ENCODE results near the gene ADARB1. TPM values are rescaled to one million over a fixed set of nuclear protein-coding genes. Genes with fewer than 3 reads are reported as not detected.

Gene ADARB1
- total RNA-seq, 1 donor from 2014 or later = 25.9 TPM

DNA sequence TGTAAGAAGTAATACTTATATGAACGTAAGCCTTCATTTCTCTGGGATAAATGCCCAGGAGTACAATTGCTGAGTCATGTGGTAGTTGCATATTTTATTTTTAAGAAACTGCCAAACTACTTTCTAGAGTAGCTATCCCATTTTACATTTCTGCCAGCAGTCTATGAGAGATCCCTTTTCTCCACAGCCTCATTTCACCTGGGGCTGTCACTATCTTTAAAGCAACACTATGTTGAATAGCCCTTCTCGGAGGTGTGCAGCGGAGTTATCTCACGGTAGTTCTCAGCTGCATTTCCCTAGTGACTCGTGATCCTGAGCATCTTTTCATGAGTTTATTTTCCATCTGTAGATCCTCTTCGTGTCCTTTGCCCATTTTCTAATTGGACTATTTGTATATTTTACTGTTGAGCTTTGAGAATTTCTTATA is 93.4 kb downstream of the ADARB1 start:
- H3K36me3 Mint-ChIP-seq (ENCODE audit: low read depth) = peaks cover 6% of the 10 kb centered on the region
- DNase-seq (ENCODE audit: low spot score) = no peak
- intact Hi-C loops (cut with micrococcal nuclease) = no loop called here
- no peak overlapping the region for H3K27ac Mint-ChIP-seq
- peaks cover 23% of the 10 kb centered on the region for H3K4me1 Mint-ChIP-seq (ENCODE audit: low read depth)
- no peaks in the 10 kb centered on the region for H3K27me3 Mint-ChIP-seq (ENCODE audit: insufficient read depth)
- no peak overlapping the region for H3K4me3 Mint-ChIP-seq
- no peaks in the 10 kb centered on the region for H3K9me3 Mint-ChIP-seq

- DNase-seq (ENCODE audit: low spot score) = no peak
- Mint-ChIP-seq H3K27ac (no peak overlapping the region), H3K4me3 (no peak overlapping the region), H3K9me3 (no peaks in the 10 kb centered on the region), H3K36me3 (ENCODE audit: low read depth) (peaks cover 6% of the 10 kb centered on the region), H3K4me1 (ENCODE audit: low read depth) (peaks cover 23% of the 10 kb centered on the region), H3K27me3 (ENCODE audit: insufficient read depth) (no peaks in the 10 kb centered on the region)
- intact Hi-C loops (cut with micrococcal nuclease) = no loop called here
Measured at GRCh38 chr21:45168522-45168921, 94.1 kb downstream of the ADARB1 start.

- H3K27me3 Mint-ChIP-seq (ENCODE audit: insufficient read depth) = no peaks in the 10 kb centered on the region
- DNase-seq (ENCODE audit: low spot score) = no peak
- no peaks in the 10 kb centered on the region for H3K9me3 Mint-ChIP-seq
- no peak overlapping the region for H3K4me3 Mint-ChIP-seq
- intact Hi-C loops (cut with micrococcal nuclease) = no loop called here
- peaks cover 23% of the 10 kb centered on the region for H3K4me1 Mint-ChIP-seq (ENCODE audit: low read depth)
- no peak overlapping the region for H3K27ac Mint-ChIP-seq
- peaks cover 6% of the 10 kb centered on the region for H3K36me3 Mint-ChIP-seq (ENCODE audit: low read depth)
Measured at GRCh38 chr21:45169001-45169400, 94.6 kb downstream of the ADARB1 start.

DNA sequence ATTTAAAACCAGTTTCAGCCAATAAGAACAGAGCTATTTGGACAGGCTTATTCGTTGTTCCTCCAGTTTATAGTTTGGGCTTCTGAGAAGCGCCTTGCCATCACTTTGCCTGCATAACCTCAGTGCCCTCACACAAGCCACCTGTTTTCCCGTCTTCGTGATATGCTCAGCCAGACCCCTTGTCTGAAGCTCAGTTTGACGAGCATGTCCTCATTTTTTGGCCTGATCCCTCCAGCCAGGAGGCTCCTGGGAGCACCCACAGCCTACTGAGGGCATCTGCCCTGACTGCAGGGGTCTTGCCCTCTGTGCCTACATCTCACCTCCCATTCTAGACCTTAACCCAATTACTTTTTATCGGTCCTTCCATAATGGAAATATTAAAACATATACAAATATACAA is 95.3 kb downstream of the ADARB1 start:
- intact Hi-C loops (cut with micrococcal nuclease) = no loop called here
- Mint-ChIP-seq H3K27ac (no peak overlapping the region), H3K4me1 (ENCODE audit: low read depth) (peaks cover 23% of the 10 kb centered on the region), H3K9me3 (no peaks in the 10 kb centered on the region), H3K27me3 (ENCODE audit: insufficient read depth) (no peaks in the 10 kb centered on the region), H3K4me3 (no peak overlapping the region), H3K36me3 (ENCODE audit: low read depth) (peaks cover 6% of the 10 kb centered on the region)
- DNase-seq (ENCODE audit: low spot score) = no peak

- no peak for DNase-seq (ENCODE audit: low spot score)
- H3K36me3 Mint-ChIP-seq (ENCODE audit: low read depth) = peaks cover 6% of the 10 kb centered on the region
- H3K27ac Mint-ChIP-seq = no peak overlapping the region
- H3K4me1 Mint-ChIP-seq (ENCODE audit: low read depth) = peaks cover 23% of the 10 kb centered on the region
- H3K4me3 Mint-ChIP-seq = no peak overlapping the region
- intact Hi-C loops (cut with micrococcal nuclease) = no loop called here
- no peaks in the 10 kb centered on the region for H3K27me3 Mint-ChIP-seq (ENCODE audit: insufficient read depth)
- no peaks in the 10 kb centered on the region for H3K9me3 Mint-ChIP-seq
Measured at GRCh38 chr21:45170987-45171386, 96.6 kb downstream of the ADARB1 start.

GRCh38 chr21:45172420-45172819 is 98.0 kb downstream of the ADARB1 start:
- H3K27me3 Mint-ChIP-seq (ENCODE audit: insufficient read depth) = no peaks in the 10 kb centered on the region
- peaks cover 23% of the 10 kb centered on the region for H3K4me1 Mint-ChIP-seq (ENCODE audit: low read depth)
- H3K27ac Mint-ChIP-seq = no peak overlapping the region
- H3K4me3 Mint-ChIP-seq = no peak overlapping the region
- no peaks in the 10 kb centered on the region for H3K9me3 Mint-ChIP-seq
- intact Hi-C loops (cut with micrococcal nuclease) = no loop called here
- DNase-seq (ENCODE audit: low spot score) = no peak
- peaks cover 17% of the 10 kb centered on the region for H3K36me3 Mint-ChIP-seq (ENCODE audit: low read depth)

DNA sequence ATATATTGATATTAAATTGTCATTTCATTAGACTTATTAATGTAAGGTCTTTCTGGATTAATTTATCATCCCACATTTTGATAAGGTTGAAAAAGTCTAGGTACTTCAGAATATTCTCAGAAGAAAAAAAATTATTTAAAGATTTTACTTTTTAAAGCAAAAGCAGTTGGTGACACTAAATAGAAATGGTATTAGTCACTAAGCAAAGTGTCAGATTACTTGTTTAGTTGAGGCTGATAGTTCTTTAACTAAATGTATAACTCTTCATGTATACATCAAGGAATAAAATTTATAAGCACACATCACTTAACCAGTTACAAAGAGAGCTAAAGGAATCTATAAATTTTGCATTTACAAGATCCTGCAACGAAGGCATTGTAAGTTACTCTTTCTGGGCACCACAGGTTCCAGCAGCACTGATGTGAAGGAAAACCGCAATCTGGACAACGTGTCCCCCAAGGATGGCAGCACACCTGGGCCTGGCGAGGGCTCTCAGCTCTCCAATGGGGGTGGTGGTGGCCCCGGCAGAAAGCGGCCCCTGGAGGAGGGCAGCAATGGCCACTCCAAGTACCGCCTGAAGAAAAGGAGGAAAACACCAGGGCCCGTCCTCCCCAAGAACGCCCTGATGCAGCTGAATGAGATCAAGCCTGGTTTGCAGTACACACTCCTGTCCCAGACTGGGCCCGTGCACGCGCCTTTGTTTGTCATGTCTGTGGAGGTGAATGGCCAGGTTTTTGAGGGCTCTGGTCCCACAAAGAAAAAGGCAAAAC is 101.1 kb downstream of the ADARB1 start:
- H3K27ac Mint-ChIP-seq = no peak overlapping the region
- peaks cover 20% of the 10 kb centered on the region for H3K36me3 Mint-ChIP-seq (ENCODE audit: low read depth)
- intact Hi-C loops (cut with micrococcal nuclease) = no loop called here
- DNase-seq (ENCODE audit: low spot score) = no peak
- no peaks in the 10 kb centered on the region for H3K27me3 Mint-ChIP-seq (ENCODE audit: insufficient read depth)
- H3K9me3 Mint-ChIP-seq = no peaks in the 10 kb centered on the region
- H3K4me3 Mint-ChIP-seq = no peak overlapping the region
- H3K4me1 Mint-ChIP-seq (ENCODE audit: low read depth) = peaks cover 6% of the 10 kb centered on the region

GRCh38 chr21:45176141-45176540 is 101.8 kb downstream of the ADARB1 start:
- Mint-ChIP-seq H3K4me3 (no peak overlapping the region), H3K27me3 (ENCODE audit: insufficient read depth) (no peaks in the 10 kb centered on the region), H3K4me1 (ENCODE audit: low read depth) (peaks cover 2% of the 10 kb centered on the region), H3K27ac (no peak overlapping the region), H3K9me3 (no peaks in the 10 kb centered on the region), H3K36me3 (ENCODE audit: low read depth) (peaks cover 18% of the 10 kb centered on the region)
- DNase-seq (ENCODE audit: low spot score) = no peak
- intact Hi-C loops (cut with micrococcal nuclease) = no loop called here

- Mint-ChIP-seq H3K9me3 (no peaks in the 10 kb centered on the region), H3K36me3 (ENCODE audit: low read depth) (peaks cover 16% of the 10 kb centered on the region), H3K27me3 (ENCODE audit: insufficient read depth) (no peaks in the 10 kb centered on the region), H3K4me3 (no peak overlapping the region), H3K4me1 (ENCODE audit: low read depth) (no peaks in the 10 kb centered on the region), H3K27ac (no peak overlapping the region)
- intact Hi-C loops (cut with micrococcal nuclease) = no loop called here
- DNase-seq (ENCODE audit: low spot score) = no peak
Measured at GRCh38 chr21:45177039-45177438, 102.7 kb downstream of the ADARB1 start.

GRCh38 chr21:45178070-45178608 is 103.8 kb downstream of the ADARB1 start:
- Mint-ChIP-seq H3K27ac (no peak overlapping the region), H3K4me3 (no peak overlapping the region), H3K9me3 (no peaks in the 10 kb centered on the region), H3K27me3 (ENCODE audit: insufficient read depth) (no peaks in the 10 kb centered on the region), H3K4me1 (ENCODE audit: low read depth) (no peaks in the 10 kb centered on the region), H3K36me3 (ENCODE audit: low read depth) (peaks cover 18% of the 10 kb centered on the region)
- DNase-seq (ENCODE audit: low spot score) = no peak
- intact Hi-C loops (cut with micrococcal nuclease) = no loop called here

DNA sequence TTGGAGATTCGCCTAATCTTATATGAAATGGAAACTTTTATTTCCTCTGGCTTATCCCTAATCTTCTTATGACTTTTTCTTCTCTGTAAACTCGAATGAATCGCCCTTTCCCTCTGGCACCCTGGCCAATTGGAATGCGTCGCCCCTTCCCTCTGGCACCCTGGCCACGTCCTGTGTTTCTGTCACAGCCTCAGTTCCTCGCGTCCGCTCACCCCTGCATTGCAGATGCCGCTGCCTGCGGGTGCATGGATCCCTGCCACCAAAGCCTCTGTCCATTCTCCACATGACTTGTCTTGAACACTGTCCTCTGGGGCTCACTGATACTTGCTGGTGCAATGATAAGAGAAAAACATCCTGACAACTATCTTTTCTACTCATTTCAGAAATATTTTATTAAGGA is 104.6 kb downstream of the ADARB1 start:
- no peaks in the 10 kb centered on the region for H3K27me3 Mint-ChIP-seq (ENCODE audit: insufficient read depth)
- H3K36me3 Mint-ChIP-seq (ENCODE audit: low read depth) = peaks cover 18% of the 10 kb centered on the region
- H3K4me1 Mint-ChIP-seq (ENCODE audit: low read depth) = no peaks in the 10 kb centered on the region
- intact Hi-C loops (cut with micrococcal nuclease) = no loop called here
- no peak overlapping the region for H3K27ac Mint-ChIP-seq
- H3K4me3 Mint-ChIP-seq = no peak overlapping the region
- DNase-seq (ENCODE audit: low spot score) = no peak
- H3K9me3 Mint-ChIP-seq = no peaks in the 10 kb centered on the region

DNA sequence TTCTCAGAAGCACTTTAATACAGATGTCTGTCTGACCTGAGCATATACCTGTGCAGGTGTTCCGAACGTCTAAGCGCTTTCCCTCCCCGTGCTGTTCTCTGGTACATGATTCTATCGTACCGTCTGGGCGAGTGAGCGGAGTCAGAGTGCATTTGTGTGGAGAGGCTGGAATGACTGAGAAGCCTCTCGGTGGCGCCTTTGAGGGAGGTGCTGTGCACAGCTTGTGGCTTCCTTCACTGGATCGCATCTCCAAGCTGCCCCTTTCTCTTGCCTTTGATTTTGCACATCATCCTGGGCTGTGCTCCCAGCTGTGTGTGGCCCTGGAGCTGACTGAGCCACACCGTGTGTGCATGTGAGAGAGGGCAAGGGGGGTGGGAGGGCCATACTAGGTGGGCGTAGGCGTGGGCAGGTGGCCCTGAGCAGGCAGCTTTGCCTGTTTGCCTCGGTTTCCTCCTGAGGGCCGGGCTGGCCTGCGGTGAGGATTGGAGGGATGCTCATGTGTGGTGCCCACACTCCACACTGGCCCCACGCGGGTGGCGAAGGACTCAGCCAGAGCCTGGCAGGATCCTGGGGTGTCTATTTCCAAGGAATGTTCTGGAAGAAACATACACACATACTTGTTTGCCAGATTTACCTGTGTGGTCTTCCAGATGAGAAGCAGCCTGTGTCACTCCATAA is 105.3 kb downstream of the ADARB1 start:
- no peak for DNase-seq (ENCODE audit: low spot score)
- intact Hi-C loops (cut with micrococcal nuclease) = no loop called here
- Mint-ChIP-seq H3K36me3 (ENCODE audit: low read depth) (peaks cover 19% of the 10 kb centered on the region), H3K27me3 (ENCODE audit: insufficient read depth) (no peaks in the 10 kb centered on the region), H3K27ac (no peak overlapping the region), H3K9me3 (no peaks in the 10 kb centered on the region), H3K4me3 (no peak overlapping the region), H3K4me1 (ENCODE audit: low read depth) (no peaks in the 10 kb centered on the region)

GRCh38 chr21:45180246-45180599 is 105.8 kb downstream of the ADARB1 start:
- no peaks in the 10 kb centered on the region for H3K27me3 Mint-ChIP-seq (ENCODE audit: insufficient read depth)
- H3K4me1 Mint-ChIP-seq (ENCODE audit: low read depth) = no peaks in the 10 kb centered on the region
- no peak overlapping the region for H3K27ac Mint-ChIP-seq
- H3K9me3 Mint-ChIP-seq = no peaks in the 10 kb centered on the region
- no peak overlapping the region for H3K4me3 Mint-ChIP-seq
- H3K36me3 Mint-ChIP-seq (ENCODE audit: low read depth) = peaks cover 24% of the 10 kb centered on the region
- DNase-seq (ENCODE audit: low spot score) = no peak
- intact Hi-C loops (cut with micrococcal nuclease) = no loop called here

Data from activated T-helper 1 cell treated with anti-CD3 and anti-CD28 coated beads, Interleukin-12 subunit alpha, Interleukin-12 subunit beta, Interleukin-2, Interleukin-4 antibody, amounts not matched to agents 30 ng/mL and 10 ng/mL and 1 ng/mL, durations not matched to agents 14 hours and 24 hours and 36 hours (primary cell).